Suprapubic skin (tissue), 4 donors: ENCODE data around the gene CDC42EP1. TPM values are rescaled to one million over a fixed set of nuclear protein-coding genes. Genes with fewer than 3 reads are reported as not detected.
"Not testable (repeated sequence)": the region's sequence is repeated elsewhere in the genome, so short reads cannot be mapped to it uniquely, and the experiment has no call there.

ENCODE experiments used
- DNase-seq, 2 donors: peaks; one replicate each; pipeline ENCODE4 v3.0.0-alpha.2; 2019; ENCODE audit warnings: low spot score in 2 of 2
- H3K27ac ChIP-seq: fragments of 200-600 bp; sonication (generic); one replicate; pipeline ENCODE4 v1.5.1; 2019
- H3K27me3 ChIP-seq: fragments of 200-600 bp; sonication (generic); one replicate; pipeline ENCODE4 v1.5.1; 2019
- H3K36me3 ChIP-seq: fragments of 200-600 bp; sonication (generic); one replicate; pipeline ENCODE4 v1.5.1; 2019
- H3K4me1 ChIP-seq: fragments of 200-600 bp; sonication (generic); one replicate; pipeline ENCODE4 v1.5.1; 2019
- H3K4me3 ChIP-seq: fragments of 200-600 bp; sonication (generic); one replicate; pipeline ENCODE4 v1.5.1; 2019; ENCODE audit warnings: mild to moderate bottlenecking
- H3K9me3 ChIP-seq: fragments of 200-600 bp; sonication (generic); one replicate; pipeline ENCODE4 v1.5.1; 2019
- CTCF ChIP-seq, 2 donors: fragments of 200-600 bp in 1 of 2; fragments of 450-650 bp in 1 of 2; sonication (generic) in 1 of 2; IDR thresholded peaks; one replicate each; pipeline ENCODE4 v1.5.1; 2016 to 2019; ENCODE audit warnings: antibody characterized with exemption in 2 of 2, mild to moderate bottlenecking in 1 of 2, moderate library complexity in 1 of 2
- EP300 ChIP-seq: sonication (generic); formaldehyde crosslinking; IDR thresholded peaks from one replicate; pipeline ENCODE4 v1.6.1; 2017; ENCODE audit warnings: antibody characterized with exemption
- POLR2A ChIP-seq, 2 donors: fragments of 450-650 bp; IDR thresholded peaks; one replicate each; pipeline ENCODE4 v1.6.1; 2017; ENCODE audit warnings: antibody characterized with exemption in 2 of 2, mild to moderate bottlenecking in 2 of 2, moderate library complexity in 2 of 2
- POLR2AphosphoS5 ChIP-seq, 3 donors: sonication (generic); formaldehyde crosslinking; IDR thresholded peaks; one replicate each; pipeline ENCODE4 v1.6.1; 2017; ENCODE audit warnings: antibody characterized with exemption in 3 of 3
- WGBS: methylation state at CpG from one replicate; pipeline ENCODE4 v1.1.5; 2018; 5-methylcytosine and 5-hydroxymethylcytosine counted together
- total RNA-seq, 4 donors: library from RNA; depleted of rRNA; stranded (reverse); fragments of >200 nt; gene quantifications; one replicate each; pipeline ENCODE4 v1.1.0, GENCODE V29; 2016

CDC42EP1 gene
- total RNA-seq, 4 donors from 2014 or later = 32.1 to 93.7 (median 80.9) TPM

GRCh38 chr22:37609240-37610152 is 49.2 kb downstream of the CDC42EP1 start:
- Histone ChIP-seq H3K27me3 (no peaks in the 10 kb centered on the region), H3K27ac (peak overlapping the region; percentile 89), H3K9me3 (no peaks in the 10 kb centered on the region), H3K4me3 (peak overlapping the region; percentile 85), H3K36me3 (peaks cover 7% of the 10 kb centered on the region), H3K4me1 (peaks cover 69% of the 10 kb centered on the region)
- DNase-seq = no peak
- no peak for TF ChIP-seq EP300
- no peak for TF ChIP-seq CTCF (IDR thresholded peaks at IDR 0.05)
- TF ChIP-seq POLR2A (IDR thresholded peaks at IDR 0.05) = no peak
- no peak for TF ChIP-seq POLR2AphosphoS5 (IDR thresholded peaks at IDR 0.05)
- WGBS = 12% methylated on average over 21 of the region's 26 CpGs

- WGBS = 81% methylated on average over 3 of the region's 3 CpGs
- Histone ChIP-seq H3K4me1 (peaks cover 69% of the 10 kb centered on the region), H3K4me3 (peak overlapping the region; percentile 85), H3K36me3 (peaks cover 13% of the 10 kb centered on the region), H3K27ac (peak overlapping the region; percentile 89)
- not testable (repeated sequence) for H3K27me3 ChIP-seq, H3K9me3 ChIP-seq, DNase-seq
Measured at GRCh38 chr22:37610153-37610475, 49.8 kb downstream of the CDC42EP1 start.

- WGBS = 61% methylated on average over 13 of the region's 15 CpGs
- H3K36me3 ChIP-seq = peaks cover 18% of the 10 kb centered on the region
- H3K4me3 ChIP-seq = no peak overlapping the region
- peaks cover 69% of the 10 kb centered on the region for H3K4me1 ChIP-seq
- no peaks in the 10 kb centered on the region for H3K27me3 ChIP-seq
- H3K27ac ChIP-seq = peak overlapping the region; percentile 36
- no peak for DNase-seq
- TF ChIP-seq POLR2A (IDR thresholded peaks at IDR 0.05) (no peak), CTCF (IDR thresholded peaks at IDR 0.05) (no peak), POLR2AphosphoS5 (IDR thresholded peaks at IDR 0.05) (no peak), EP300 (no peak)
- no peaks in the 10 kb centered on the region for H3K9me3 ChIP-seq
Measured at GRCh38 chr22:37610480-37611129, 50.3 kb downstream of the CDC42EP1 start.

GRCh38 chr22:37611207-37611606 is 50.9 kb downstream of the CDC42EP1 start:
- Histone ChIP-seq H3K4me1 (peaks cover 67% of the 10 kb centered on the region), H3K9me3 (no peaks in the 10 kb centered on the region), H3K4me3 (no peak overlapping the region), H3K27me3 (no peaks in the 10 kb centered on the region), H3K27ac (peak overlapping the region; percentile 36), H3K36me3 (peaks cover 24% of the 10 kb centered on the region)
- no peak for TF ChIP-seq CTCF (IDR thresholded peaks at IDR 0.05)
- no peak for TF ChIP-seq EP300
- no peak for TF ChIP-seq POLR2A (IDR thresholded peaks at IDR 0.05)
- no peak for TF ChIP-seq POLR2AphosphoS5 (IDR thresholded peaks at IDR 0.05)
- WGBS = 75% methylated on average over 4 of the region's 6 CpGs
- no peak for DNase-seq

- Histone ChIP-seq H3K9me3 (no peaks in the 10 kb centered on the region), H3K36me3 (peaks cover 77% of the 10 kb centered on the region), H3K27ac (no peak overlapping the region), H3K4me1 (peaks cover 23% of the 10 kb centered on the region), H3K27me3 (no peaks in the 10 kb centered on the region), H3K4me3 (no peak overlapping the region)
- DNase-seq = peak in 1 of 2 donors; percentile 66
- WGBS = 96% methylated on average over 8 of the region's 27 CpGs
- TF ChIP-seq POLR2AphosphoS5 (IDR thresholded peaks at IDR 0.05) (no peak), POLR2A (IDR thresholded peaks at IDR 0.05) (no peak), CTCF (IDR thresholded peaks at IDR 0.05) (no peak), EP300 (no peak)
Measured at GRCh38 chr22:37616201-37617083, 56.2 kb downstream of the CDC42EP1 start.
